NCI-H1105 treated with DMSO at 0.1 percent for 48 hours (cell line): ENCODE results near the gene ATAD3B.
"Not testable (repeated sequence)": the region's sequence is repeated elsewhere in the genome, so short reads cannot be mapped to it uniquely, and the experiment has no call there.

Experiments used
- DNase-seq: peaks from one replicate; lab custom pipeline; 2025; lab: John Stamatoyannopoulos, UW

Gene ATAD3B

DNA sequence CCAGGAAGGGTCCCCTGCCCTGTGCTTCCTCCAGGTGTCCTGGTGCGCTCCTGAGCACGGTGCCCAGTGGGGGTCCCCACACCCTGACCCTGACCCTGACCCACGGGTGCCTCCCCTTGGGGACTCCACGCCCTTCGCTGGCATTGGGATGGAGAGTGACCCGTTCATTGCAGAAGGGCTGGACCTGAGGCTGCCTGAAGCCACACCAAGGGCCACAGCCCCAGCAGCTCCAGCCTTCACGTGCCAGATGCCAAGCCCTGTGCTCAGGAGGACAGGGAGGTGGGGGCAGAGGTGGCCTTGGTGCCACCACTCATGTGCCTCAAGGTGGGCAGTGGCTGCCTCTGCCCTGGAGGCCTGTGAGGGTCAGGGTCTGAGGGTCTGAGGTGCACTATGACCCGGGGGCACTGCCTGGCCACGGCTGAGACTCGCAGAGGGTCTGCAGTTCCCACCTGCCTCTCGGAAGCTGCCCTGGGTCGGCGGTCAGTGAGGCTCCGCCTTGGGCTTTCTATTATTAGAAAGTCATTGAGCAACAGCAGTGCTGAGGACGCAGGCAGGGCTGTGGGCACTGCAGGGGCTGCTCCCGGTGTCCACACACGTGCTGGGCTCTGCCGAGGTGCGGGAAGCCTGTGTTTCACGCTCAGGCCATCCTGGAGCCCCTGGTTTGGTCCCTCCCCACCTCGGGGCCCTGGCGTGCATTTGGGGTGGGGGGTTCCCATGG lies 61.8 kb downstream of the ATAD3B start:
- DNase-seq: not testable (repeated sequence)

DNA sequence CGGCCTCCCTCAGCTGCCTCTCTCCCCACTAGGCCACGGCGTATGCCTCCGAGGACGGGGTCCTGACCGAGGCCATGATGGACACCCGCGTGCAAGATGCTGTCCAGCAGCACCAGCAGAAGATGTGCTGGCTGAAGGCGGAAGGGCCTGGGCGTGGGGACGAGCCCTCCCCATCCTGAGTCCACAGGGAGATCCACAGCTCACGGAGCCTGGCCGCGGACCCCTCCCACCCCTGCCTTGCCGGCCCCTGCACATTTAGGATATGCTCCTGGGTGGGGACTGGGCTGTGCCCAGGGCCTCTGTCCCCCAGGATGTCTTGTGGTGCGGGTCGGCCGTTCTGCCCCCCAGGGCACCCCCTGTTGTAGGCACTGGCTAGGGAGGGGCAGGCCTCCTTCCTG lies 62.3 kb downstream of the ATAD3B start:
- not testable (repeated sequence) for DNase-seq

GRCh38 chr1:1534401-1535154 lies 63.0 kb downstream of the ATAD3B start:
- no peak for DNase-seq

DNA sequence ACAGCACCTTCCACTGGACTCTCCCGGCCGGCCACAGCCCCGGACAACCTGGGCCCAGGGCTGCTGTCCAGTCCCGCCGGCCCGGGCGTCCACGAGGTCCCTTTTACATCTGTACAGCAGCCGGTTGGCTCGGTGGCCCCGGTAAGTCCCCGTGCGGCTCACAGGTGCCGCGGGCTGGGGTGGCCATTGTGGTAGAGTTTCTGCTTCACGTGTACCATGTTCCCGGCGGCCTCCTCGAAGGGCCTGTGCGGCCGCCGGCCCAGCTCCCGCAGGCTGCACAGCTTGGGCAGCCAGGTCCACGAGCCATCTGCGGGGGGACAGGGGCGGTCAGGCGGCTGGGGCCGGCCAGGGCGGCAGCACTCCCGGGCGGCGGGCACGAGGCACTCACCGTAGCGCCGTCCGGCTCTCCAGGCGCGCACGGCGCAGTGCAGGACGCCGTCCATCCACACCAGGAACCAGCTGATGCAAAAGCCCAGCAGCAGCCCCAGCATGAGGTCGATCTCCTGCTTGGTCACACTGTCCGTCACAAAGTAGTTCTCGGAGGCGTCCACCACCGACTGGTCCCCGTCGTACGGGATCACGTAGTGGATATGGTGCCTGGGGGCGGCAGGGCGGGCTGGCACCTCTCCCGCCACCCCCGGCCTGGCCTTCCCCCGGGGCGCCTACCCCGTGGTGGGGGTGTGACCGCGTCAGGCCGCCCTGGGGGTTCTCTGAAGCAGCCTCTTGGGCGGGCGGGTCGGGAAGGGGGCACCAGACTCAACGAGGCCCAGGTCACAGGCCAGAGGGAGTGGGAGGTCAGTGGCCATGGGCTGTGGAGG lies 63.8 kb downstream of the ATAD3B start:
- DNase-seq: no peak

DNA sequence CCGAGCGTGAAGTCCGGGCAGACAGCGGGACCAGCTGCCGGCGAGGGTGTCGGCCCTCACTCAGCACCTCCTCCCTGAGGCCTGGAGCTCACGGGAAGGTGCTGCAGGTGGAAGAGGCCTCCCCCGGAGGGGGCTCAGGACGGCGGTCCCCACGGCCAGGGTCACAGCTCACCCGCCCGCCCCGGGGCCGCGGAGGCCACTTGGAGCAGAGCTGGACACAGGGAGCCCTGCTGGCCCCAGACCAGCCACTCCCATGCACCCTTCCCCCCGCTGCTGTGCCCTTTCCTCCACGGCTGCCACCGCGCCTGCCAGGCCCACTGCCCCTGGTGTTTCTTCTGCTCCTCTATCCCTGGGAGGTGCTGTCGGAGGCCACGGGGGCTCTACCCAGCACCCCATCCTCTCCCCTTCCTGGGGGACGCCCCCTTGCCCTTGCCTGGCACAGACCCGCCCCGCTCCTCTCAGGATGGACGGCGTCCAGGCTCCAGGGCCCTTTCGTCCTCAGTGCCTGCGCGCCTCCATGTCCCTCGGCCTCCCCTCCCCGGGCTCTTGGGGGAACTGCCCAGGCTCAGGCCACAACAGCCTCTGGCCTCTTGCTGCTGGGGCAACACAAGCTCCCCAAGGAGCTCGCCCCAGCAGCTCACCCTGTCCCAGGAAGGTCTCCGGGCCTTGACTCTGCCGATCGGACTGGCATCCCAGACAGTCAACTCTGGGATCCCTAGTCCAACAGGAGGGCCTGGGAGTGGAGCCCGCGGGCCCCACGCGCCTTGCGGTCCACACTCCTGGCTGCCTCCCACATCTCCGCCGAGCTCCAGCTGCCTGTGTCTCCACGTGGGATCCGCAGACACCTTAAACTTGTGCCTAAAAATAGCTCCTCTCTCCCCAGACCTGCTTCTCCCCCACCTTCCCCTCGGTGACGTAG lies 64.7 kb downstream of the ATAD3B start:
- DNase-seq: no peak

DNA sequence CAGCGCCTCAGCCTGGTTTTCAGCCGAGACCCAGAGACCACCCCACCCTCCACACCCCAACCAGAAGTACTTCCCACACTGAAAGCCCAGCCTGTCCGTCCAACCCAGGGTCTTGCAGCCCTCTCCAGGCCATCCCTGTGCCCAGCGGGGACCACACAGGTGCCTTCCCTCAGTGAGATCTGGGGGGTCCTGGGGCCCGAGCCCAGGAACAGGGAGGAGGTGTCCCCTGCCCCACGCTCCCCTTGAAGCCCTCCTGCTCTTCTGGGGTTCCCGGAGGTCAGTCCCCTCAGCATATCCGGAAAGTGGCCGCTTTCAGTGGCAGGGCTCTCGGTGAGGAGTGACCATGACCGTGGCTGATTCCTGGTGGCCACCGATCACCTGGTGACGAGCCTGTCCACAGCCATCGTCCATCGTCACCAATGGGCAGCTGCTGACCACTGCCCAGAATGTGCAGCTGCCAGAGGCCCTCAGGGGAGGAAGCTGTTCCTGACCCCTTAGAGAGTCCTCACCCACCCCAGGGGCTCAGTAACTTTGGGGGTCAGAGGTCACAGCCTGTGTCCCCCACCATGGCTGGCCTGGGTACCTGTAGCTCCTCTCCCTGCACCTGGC lies 65.5 kb downstream of the ATAD3B start:
- no peak for DNase-seq

DNA sequence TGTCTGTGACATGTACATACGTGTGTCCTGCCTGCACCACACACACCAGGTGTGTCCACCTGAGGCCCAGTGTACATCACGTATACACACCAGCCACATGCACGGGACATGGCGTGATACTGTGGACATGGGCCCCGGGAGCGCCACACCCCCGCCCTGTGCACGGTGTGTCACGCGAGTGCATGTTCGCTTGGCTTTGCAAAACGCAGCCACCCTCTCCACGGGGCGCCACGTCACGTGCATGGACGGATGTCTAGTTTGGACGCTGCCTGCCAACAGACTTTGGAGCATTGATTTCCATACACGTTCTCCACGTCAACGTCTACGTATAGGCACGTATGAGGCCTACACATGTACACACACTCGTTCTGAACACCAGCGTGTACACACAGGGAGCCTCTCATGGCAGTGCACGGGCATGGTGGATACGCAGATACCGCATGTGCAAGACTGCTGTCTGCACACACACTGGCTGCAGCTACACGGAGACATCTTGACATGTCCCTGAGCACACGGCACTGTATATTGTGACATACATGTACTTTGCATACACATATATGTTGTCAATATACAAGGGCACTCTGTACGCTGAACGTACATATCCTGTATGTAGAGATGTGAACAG lies 66.2 kb downstream of the ATAD3B start:
- no peak for DNase-seq

- no peak for DNase-seq
Measured at GRCh38 chr1:1538334-1538733, 66.8 kb downstream of the ATAD3B start.

GRCh38 chr1:1538989-1539309 lies 67.4 kb downstream of the ATAD3B start:
- DNase-seq: no peak

GRCh38 chr1:1539310-1540089 lies 67.9 kb downstream of the ATAD3B start:
- no peak for DNase-seq

GRCh38 chr1:1540090-1540817 lies 68.7 kb downstream of the ATAD3B start, which contains the start of gene TMEM240:
TMEM240 (minus strand) TSS chr1:1540624; CDS start chr1:1540346, 278 bp downstream.
- DNase-seq: no peak

DNA sequence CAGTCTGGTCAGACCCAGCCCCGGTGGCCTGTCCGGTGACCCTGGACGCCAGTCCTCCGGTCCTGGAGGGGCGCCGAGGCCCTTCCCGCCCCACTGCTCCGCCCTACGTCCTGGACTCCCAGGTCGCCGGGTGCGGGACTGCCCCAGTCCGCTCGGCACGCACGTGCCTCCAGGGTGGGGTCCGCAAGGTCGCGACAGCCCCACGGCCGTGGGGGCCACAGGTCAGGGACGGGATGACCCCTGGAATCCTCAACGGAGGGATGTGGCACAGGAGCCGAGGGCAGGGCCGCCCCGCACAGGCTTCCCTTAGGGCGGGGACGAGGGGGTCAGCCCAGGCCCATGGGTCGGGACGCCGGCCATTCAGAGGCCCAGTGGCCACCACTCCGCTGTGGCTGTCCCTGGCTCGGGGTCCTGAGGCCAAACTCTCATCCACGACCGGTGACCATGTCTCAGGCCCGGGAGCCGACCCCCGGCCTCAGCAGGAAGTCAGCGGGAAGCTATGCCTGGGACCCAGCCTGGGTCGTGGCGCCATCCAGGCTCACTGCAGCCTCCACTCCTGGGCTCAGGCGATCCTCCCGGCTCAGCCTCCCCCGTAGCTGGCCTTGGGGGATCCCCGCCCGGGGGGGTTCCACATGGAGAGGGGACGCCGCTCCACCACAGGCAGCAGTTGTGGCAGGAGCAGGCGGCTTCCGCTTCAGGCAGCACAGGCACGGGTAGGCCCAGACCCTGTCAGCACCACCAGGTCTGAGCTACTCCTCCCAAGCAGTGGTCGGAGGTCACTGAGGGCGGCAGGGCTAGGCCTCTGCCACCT lies 69.5 kb downstream of the ATAD3B start:
- DNase-seq: no peak

GRCh38 chr1:1541956-1542765 lies 70.6 kb downstream of the ATAD3B start:
- DNase-seq: no peak

GRCh38 chr1:1542766-1543705 lies 71.5 kb downstream of the ATAD3B start:
- no peak for DNase-seq

- no peak for DNase-seq
Measured at GRCh38 chr1:1543706-1544099, 72.1 kb downstream of the ATAD3B start.

GRCh38 chr1:1544544-1544943 lies 73.0 kb downstream of the ATAD3B start:
- no peak for DNase-seq
